Testis (tissue), 3 donors: ENCODE measurements around the gene PAXX. TPM values are rescaled to one million over a fixed set of nuclear protein-coding genes. Genes with fewer than 3 reads are reported as not detected.

Source experiments
- DNase-seq: peaks from one replicate; pipeline ENCODE4 v3.0.0-alpha.2; 2019
- H3K27ac ChIP-seq, 2 donors: fragments of 200-600 bp; sonication (generic); one replicate each; pipeline ENCODE4 v1.5.1; 2019
- H3K27me3 ChIP-seq: fragments of 200-600 bp; sonication (generic); one replicate; pipeline ENCODE4 v1.5.1; 2019
- H3K36me3 ChIP-seq: fragments of 200-600 bp; sonication (generic); one replicate; pipeline ENCODE4 v1.5.1; 2017; ENCODE audit warnings: low read depth; ENCODE audit errors: missing control alignments
- H3K4me1 ChIP-seq: fragments of 200-600 bp; sonication (generic); one replicate; pipeline ENCODE4 v1.5.1; 2019
- H3K4me3 ChIP-seq, 2 donors: fragments of 200-600 bp; sonication (generic); one replicate each; pipeline ENCODE4 v1.5.1; 2017 to 2019
- H3K9me3 ChIP-seq: fragments of 200-600 bp; sonication (generic); one replicate; pipeline ENCODE4 v1.5.1; 2017
- CTCF ChIP-seq, 3 experiments: fragments of 450-650 bp in 2 of 3; fragments of 200-600 bp in 1 of 3; sonication (generic) in 1 of 3; IDR thresholded peaks; one replicate each; pipeline ENCODE4 v1.5.1; 2016 to 2019; ENCODE audit warnings: antibody characterized with exemption in 3 of 3, mild to moderate bottlenecking in 2 of 3, moderate library complexity in 1 of 3
- POLR2A ChIP-seq: fragments of 450-650 bp; IDR thresholded peaks from one replicate; pipeline ENCODE4 v1.6.1; 2017; ENCODE audit warnings: antibody characterized with exemption, mild to moderate bottlenecking, moderate library complexity
- WGBS, 2 donors: methylation state at CpG; one replicate each; pipeline ENCODE4 v1.1.5; 2018; 5-methylcytosine and 5-hydroxymethylcytosine counted together
- intact Hi-C: fragments of 100-400 bp; cut with DNase I; formaldehyde crosslinking; loops from one replicate; pipeline ENCODE4 v1.15.1; 2023; ENCODE audit warnings: low total_unique reads
- polyA plus RNA-seq: library from polyadenylated mRNA; stranded (reverse); fragments of 350-450 nt; fragmentation: Illumina TruSeq; extraction: RNeasy Lipid Tissue Mini Kit (QIAGEN cat#74804); gene quantifications from one replicate; pipeline ENCODE4 v1.2.3, GENCODE V29; 2014; ENCODE audit warnings: low read depth, low replicate concordance; ENCODE audit not compliant: insufficient read depth
- total RNA-seq, 2 donors: library from RNA; depleted of rRNA; stranded (reverse); fragments of >200 nt; gene quantifications; one replicate each; pipeline ENCODE4 v1.2.3, GENCODE V29; 2016

The PAXX gene
- total and polyA plus RNA-seq, 3 donors from 2014 or later: 25.9 to 56.6 (median 47.8) TPM

- no peak overlapping the region for H3K4me3 ChIP-seq
- intact Hi-C loops: no loop called here
- WGBS, 2 donors: 70 to 71% methylated on average over 18 to 19 of the region's 19 CpGs
- DNase-seq: no peak
- H3K36me3 ChIP-seq: no peaks in the 10 kb centered on the region
- H3K9me3 ChIP-seq: no peaks in the 10 kb centered on the region
- TF ChIP-seq POLR2A: no peak
- no peak for TF ChIP-seq CTCF (IDR thresholded peaks at IDR 0.05)
- peaks cover 55% of the 10 kb centered on the region for H3K4me1 ChIP-seq
- H3K27me3 ChIP-seq: no peaks in the 10 kb centered on the region
- H3K27ac ChIP-seq: peak overlapping the region; percentile 65 to 81
Observed at GRCh38 chr9:136960212-136960937, 31.8 kb upstream of the PAXX start.

- H3K9me3 ChIP-seq: no peaks in the 10 kb centered on the region
- no peak overlapping the region for H3K4me3 ChIP-seq
- H3K27ac ChIP-seq: peak overlapping the region in 1 of 2 donors; percentile 81
- intact Hi-C loops: no loop called here
- H3K27me3 ChIP-seq: no peaks in the 10 kb centered on the region
- H3K36me3 ChIP-seq: no peaks in the 10 kb centered on the region
- TF ChIP-seq CTCF (IDR thresholded peaks at IDR 0.05) (no peak), POLR2A (no peak)
- WGBS, 2 donors: 72 to 83% methylated on average over 2 to 15 of the region's 15 CpGs
- peaks cover 58% of the 10 kb centered on the region for H3K4me1 ChIP-seq
- no peak for DNase-seq
Observed at GRCh38 chr9:136960938-136961275, 31.3 kb upstream of the PAXX start.

GRCh38 chr9:136961279-136962065 is 30.8 kb upstream of the PAXX start:
- peak; percentile 87 for DNase-seq
- 53 to 80% methylated on average over 1 to 20 of the region's 23 CpGs for WGBS, 2 donors
- intact Hi-C loops: no loop called here

GRCh38 chr9:136962163-136962562 is 30.1 kb upstream of the PAXX start:
- Histone ChIP-seq H3K4me3 (no peak overlapping the region), H3K36me3 (no peaks in the 10 kb centered on the region), H3K27me3 (no peaks in the 10 kb centered on the region), H3K9me3 (no peaks in the 10 kb centered on the region), H3K27ac (peak overlapping the region; percentile 81), H3K4me1 (peaks cover 64% of the 10 kb centered on the region)
- no peak for TF ChIP-seq POLR2A
- TF ChIP-seq CTCF (IDR thresholded peaks at IDR 0.05): no peak
- intact Hi-C loops: no loop called here
- WGBS, 2 donors: 92 to 96% methylated on average over 9 of the region's 9 CpGs
- no peak for DNase-seq

More at GRCh38 chr9:136961279-136962065, 30.8 kb upstream of the PAXX start:
- Histone ChIP-seq H3K4me1 (peaks cover 64% of the 10 kb centered on the region), H3K36me3 (no peaks in the 10 kb centered on the region), H3K4me3 (no peak overlapping the region), H3K9me3 (no peaks in the 10 kb centered on the region), H3K27ac (peak overlapping the region; percentile 56 to 81), H3K27me3 (no peaks in the 10 kb centered on the region)
- TF ChIP-seq POLR2A (no peak), CTCF (IDR thresholded peaks at IDR 0.05) (no peak)
